ENCODE data around the gene CCDC88B.

Gene CCDC88B

GRCh38 chr11:64291752-64292459, 48.1 kb upstream of the CCDC88B start:
- Histone ChIP-seq H3K4me1 (ENCODE audit: control insufficient read depth in 2 of 2, insufficient read depth in 1 of 2, low read depth in 1 of 2, low read length in 2 of 2) (peaks cover 6 to 13% of the 10 kb centered on the region in 2 donors), H2BK5ac (ENCODE audit: low read length) (peak overlapping the region; percentile 17), H3K36me3 (replicated peaks in 1 of 2; ENCODE audit: control insufficient read depth in 2 of 2, insufficient read depth in 2 of 2, low read length in 2 of 2) (no peaks in the 10 kb centered on the region), H3K27ac (replicated peaks; ENCODE audit: low read length) (no peak overlapping the region), H3K18ac (ENCODE audit: low read length) (peak overlapping the region; percentile 82), H3K4me2 (ENCODE audit: insufficient read depth, low read length, poor library complexity, severe bottlenecking) (peak overlapping the region; percentile 60), H3K4ac (ENCODE audit: low read length) (no peak overlapping the region), H3K4me3 (ENCODE audit: low read length in 2 of 2) (peak overlapping the region; percentile 20 to 68), H2BK120ac (ENCODE audit: low read depth, low read length) (no peak overlapping the region), H3K23ac (ENCODE audit: low read depth, low read length, poor library complexity) (peak overlapping the region; percentile 83), H3K9me3 (replicated peaks in 1 of 2; ENCODE audit: control insufficient read depth in 2 of 2, insufficient read depth in 1 of 2, low read depth in 1 of 2, low read length in 2 of 2) (no peaks in the 10 kb centered on the region), H4K8ac (ENCODE audit: low read depth, low read length) (no peak overlapping the region), H3K27me3 (ENCODE audit: control insufficient read depth in 3 of 3, insufficient read depth in 3 of 3, low read depth in 1 of 3, low read length in 3 of 3) (peaks cover 41 to 76% (median 75%) of the 10 kb centered on the region in 3 experiments), H2BK12ac (ENCODE audit: low read length) (no peak overlapping the region), H4K91ac (ENCODE audit: low read depth, low read length, poor library complexity) (no peak overlapping the region), H3K9ac (ENCODE audit: low read depth, low read length, poor library complexity) (peak overlapping the region; percentile 74), H2BK15ac (ENCODE audit: low read length) (no peak overlapping the region), H2AFZ (ENCODE audit: low read length) (peak overlapping the region; percentile 79), H2AK5ac (ENCODE audit: low read depth, low read length) (peak overlapping the region; percentile 81), H3K79me1 (ENCODE audit: low read depth, low read length) (peaks cover 2% of the 10 kb centered on the region), H3K14ac (ENCODE audit: low read length) (peak overlapping the region; percentile 47)
- WGBS, 2 donors (ENCODE audit: extremely low coverage in 2 of 2, insufficient read length in 2 of 2, insufficient replicate concordance in 1 of 2), result no CpG with 5 or more reads among the region's 96 CpGs
- no peak for DNase-seq (ENCODE audit: low spot score)

- peak overlapping the region; percentile 31 for H4K8ac ChIP-seq (ENCODE audit: low read depth, low read length)
- H2BK12ac ChIP-seq (ENCODE audit: low read length), result peak overlapping the region; percentile 16
- H3K4me2 ChIP-seq (ENCODE audit: insufficient read depth, low read length, poor library complexity, severe bottlenecking), result peak overlapping the region; percentile 60
- H3K4me3 ChIP-seq (ENCODE audit: low read length in 2 of 2), result no peak overlapping the region
- peaks cover 48 to 84% (median 83%) of the 10 kb centered on the region in 3 experiments for H3K27me3 ChIP-seq (ENCODE audit: control insufficient read depth in 3 of 3, insufficient read depth in 3 of 3, low read depth in 1 of 3, low read length in 3 of 3)
- no peak overlapping the region for H3K4ac ChIP-seq (ENCODE audit: low read length)
- H3K9me3 ChIP-seq (replicated peaks in 1 of 2; ENCODE audit: control insufficient read depth in 2 of 2, insufficient read depth in 1 of 2, low read depth in 1 of 2, low read length in 2 of 2), result no peaks in the 10 kb centered on the region
- H2BK120ac ChIP-seq (ENCODE audit: low read depth, low read length), result no peak overlapping the region
- H2AFZ ChIP-seq (ENCODE audit: low read length), result peak overlapping the region; percentile 79
- H3K36me3 ChIP-seq (replicated peaks in 1 of 2; ENCODE audit: control insufficient read depth in 2 of 2, insufficient read depth in 2 of 2, low read length in 2 of 2), result no peaks in the 10 kb centered on the region
- H3K27ac ChIP-seq (replicated peaks; ENCODE audit: low read length), result no peak overlapping the region
- no CpG with 5 or more reads among the region's 42 CpGs for WGBS, 2 donors (ENCODE audit: extremely low coverage in 2 of 2, insufficient read length in 2 of 2, insufficient replicate concordance in 1 of 2)
- H2BK15ac ChIP-seq (ENCODE audit: low read length), result peak overlapping the region; percentile 34
- peak overlapping the region; percentile 17 for H2BK5ac ChIP-seq (ENCODE audit: low read length)
- peaks cover 6 to 18% of the 10 kb centered on the region in 2 donors for H3K4me1 ChIP-seq (ENCODE audit: control insufficient read depth in 2 of 2, insufficient read depth in 1 of 2, low read depth in 1 of 2, low read length in 2 of 2)
- peak overlapping the region; percentile 82 for H3K18ac ChIP-seq (ENCODE audit: low read length)
- peak overlapping the region; percentile 74 for H3K9ac ChIP-seq (ENCODE audit: low read depth, low read length, poor library complexity)
- no peak for DNase-seq (ENCODE audit: low spot score)
- peaks cover 2% of the 10 kb centered on the region for H3K79me1 ChIP-seq (ENCODE audit: low read depth, low read length)
- H3K14ac ChIP-seq (ENCODE audit: low read length), result peak overlapping the region; percentile 67
- peak overlapping the region; percentile 94 for H3K23ac ChIP-seq (ENCODE audit: low read depth, low read length, poor library complexity)
- no peak overlapping the region for H4K91ac ChIP-seq (ENCODE audit: low read depth, low read length, poor library complexity)
- H2AK5ac ChIP-seq (ENCODE audit: low read depth, low read length), result peak overlapping the region; percentile 81
Observed at GRCh38 chr11:64292460-64293254, 47.3 kb upstream of the CCDC88B start.

GRCh38 chr11:64294774-64295173, 45.2 kb upstream of the CCDC88B start:
- no peak overlapping the region for H3K14ac ChIP-seq (ENCODE audit: low read length)
- H3K18ac ChIP-seq (ENCODE audit: low read length), result no peak overlapping the region
- no peak overlapping the region for H2BK15ac ChIP-seq (ENCODE audit: low read length)
- no peak overlapping the region for H3K4me3 ChIP-seq (ENCODE audit: low read length in 2 of 2)
- H3K79me1 ChIP-seq (ENCODE audit: low read depth, low read length), result no peaks in the 10 kb centered on the region
- no peak overlapping the region for H2BK120ac ChIP-seq (ENCODE audit: low read depth, low read length)
- no peak overlapping the region for H4K91ac ChIP-seq (ENCODE audit: low read depth, low read length, poor library complexity)
- no peak overlapping the region for H3K4me2 ChIP-seq (ENCODE audit: insufficient read depth, low read length, poor library complexity, severe bottlenecking)
- H3K9ac ChIP-seq (ENCODE audit: low read depth, low read length, poor library complexity), result no peak overlapping the region
- no peak overlapping the region for H2BK5ac ChIP-seq (ENCODE audit: low read length)
- H2AFZ ChIP-seq (ENCODE audit: low read length), result no peak overlapping the region
- H3K27me3 ChIP-seq (ENCODE audit: control insufficient read depth in 3 of 3, insufficient read depth in 3 of 3, low read depth in 1 of 3, low read length in 3 of 3), result peaks cover 62 to 99% (median 98%) of the 10 kb centered on the region in 3 experiments
- H4K8ac ChIP-seq (ENCODE audit: low read depth, low read length), result no peak overlapping the region
- H2BK12ac ChIP-seq (ENCODE audit: low read length), result no peak overlapping the region
- H2AK5ac ChIP-seq (ENCODE audit: low read depth, low read length), result no peak overlapping the region
- H3K27ac ChIP-seq (replicated peaks; ENCODE audit: low read length), result no peak overlapping the region
- no peaks in the 10 kb centered on the region for H3K9me3 ChIP-seq (replicated peaks in 1 of 2; ENCODE audit: control insufficient read depth in 2 of 2, insufficient read depth in 1 of 2, low read depth in 1 of 2, low read length in 2 of 2)
- no peaks in the 10 kb centered on the region for H3K36me3 ChIP-seq (replicated peaks in 1 of 2; ENCODE audit: control insufficient read depth in 2 of 2, insufficient read depth in 2 of 2, low read length in 2 of 2)
- DNase-seq (ENCODE audit: low spot score), result no peak
- no CpG with 5 or more reads among the region's 3 CpGs for WGBS, 2 donors (ENCODE audit: extremely low coverage in 2 of 2, insufficient read length in 2 of 2, insufficient replicate concordance in 1 of 2)
- no peak overlapping the region for H3K4ac ChIP-seq (ENCODE audit: low read length)
- peaks cover 6 to 23% of the 10 kb centered on the region in 2 donors for H3K4me1 ChIP-seq (ENCODE audit: control insufficient read depth in 2 of 2, insufficient read depth in 1 of 2, low read depth in 1 of 2, low read length in 2 of 2)
- no peak overlapping the region for H3K23ac ChIP-seq (ENCODE audit: low read depth, low read length, poor library complexity)

DNA sequence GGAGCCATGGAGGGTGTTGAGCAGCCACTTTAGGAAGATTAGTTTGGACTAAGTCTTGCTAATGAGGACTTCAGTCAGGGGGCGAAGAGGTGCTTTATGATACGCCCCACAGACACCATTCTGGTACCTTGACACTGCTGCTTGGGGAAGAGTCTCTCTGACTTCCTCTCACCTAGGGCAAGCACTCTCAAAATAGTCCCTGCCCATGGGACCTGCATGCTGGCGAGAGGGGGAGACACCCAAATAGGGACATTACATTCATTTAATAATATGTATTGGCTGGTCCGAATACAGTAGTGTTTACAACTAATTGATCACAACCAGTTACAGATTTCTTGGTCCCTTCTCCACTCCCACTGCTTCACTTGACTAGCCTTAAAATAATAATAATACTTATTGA, 44.2 kb upstream of the CCDC88B start:
- Histone ChIP-seq H3K4me2 (ENCODE audit: insufficient read depth, low read length, poor library complexity, severe bottlenecking) (no peak overlapping the region), H3K9ac (ENCODE audit: low read depth, low read length, poor library complexity) (no peak overlapping the region), H2BK120ac (ENCODE audit: low read depth, low read length) (no peak overlapping the region), H4K91ac (ENCODE audit: low read depth, low read length, poor library complexity) (no peak overlapping the region), H3K4me1 (ENCODE audit: control insufficient read depth in 2 of 2, insufficient read depth in 1 of 2, low read depth in 1 of 2, low read length in 2 of 2) (peaks cover 8 to 32% of the 10 kb centered on the region in 2 donors), H3K27ac (replicated peaks; ENCODE audit: low read length) (no peak overlapping the region), H3K79me1 (ENCODE audit: low read depth, low read length) (no peaks in the 10 kb centered on the region), H2BK12ac (ENCODE audit: low read length) (no peak overlapping the region), H3K4me3 (ENCODE audit: low read length in 2 of 2) (no peak overlapping the region), H4K8ac (ENCODE audit: low read depth, low read length) (no peak overlapping the region), H3K9me3 (replicated peaks in 1 of 2; ENCODE audit: control insufficient read depth in 2 of 2, insufficient read depth in 1 of 2, low read depth in 1 of 2, low read length in 2 of 2) (no peaks in the 10 kb centered on the region), H2AK5ac (ENCODE audit: low read depth, low read length) (no peak overlapping the region), H3K14ac (ENCODE audit: low read length) (no peak overlapping the region), H3K4ac (ENCODE audit: low read length) (no peak overlapping the region), H2BK15ac (ENCODE audit: low read length) (no peak overlapping the region), H2AFZ (ENCODE audit: low read length) (no peak overlapping the region), H3K18ac (ENCODE audit: low read length) (no peak overlapping the region), H3K36me3 (replicated peaks in 1 of 2; ENCODE audit: control insufficient read depth in 2 of 2, insufficient read depth in 2 of 2, low read length in 2 of 2) (no peaks in the 10 kb centered on the region), H3K23ac (ENCODE audit: low read depth, low read length, poor library complexity) (no peak overlapping the region), H3K27me3 (ENCODE audit: control insufficient read depth in 3 of 3, insufficient read depth in 3 of 3, low read depth in 1 of 3, low read length in 3 of 3) (peaks cover 66 to 99% (median 98%) of the 10 kb centered on the region in 3 experiments), H2BK5ac (ENCODE audit: low read length) (no peak overlapping the region)
- no peak for DNase-seq (ENCODE audit: low spot score)
- WGBS, 2 donors (ENCODE audit: extremely low coverage in 2 of 2, insufficient read length in 2 of 2, insufficient replicate concordance in 1 of 2), result no CpG with 5 or more reads among the region's 4 CpGs

Data from neuronal stem cell (in vitro differentiated cells).